GM23248 (cell line): Measurements from ENCODE around the gene MMP15. TPM values are rescaled to one million over a fixed set of nuclear protein-coding genes. Genes with fewer than 3 reads are reported as not detected.

ENCODE experiments used
- DNase-seq: peaks from one replicate; pipeline ENCODE4 v3.0.0-alpha.2; 2015
- H2AFZ ChIP-seq: fragments of 200-600 bp; sonication (generic); 2 replicates; pipeline ENCODE4 v1.6.1; 2016; ENCODE audit warnings: antibody characterized with exemption
- H3F3A ChIP-seq: fragments of 200-600 bp; sonication (generic); 2 replicates; pipeline ENCODE4 v1.6.1; 2016; ENCODE audit warnings: mild to moderate bottlenecking, antibody characterized with exemption, mixed run types; ENCODE audit not compliant: insufficient read depth
- H3K27ac ChIP-seq: fragments of 200-600 bp; sonication (generic); 2 replicates; pipeline ENCODE4 v1.5.1; 2016; ENCODE audit warnings: mild to moderate bottlenecking
- H3K27me3 ChIP-seq: fragments of 200-600 bp; sonication (generic); replicated peaks from 2 replicates; pipeline ENCODE4 v1.6.1; 2016; ENCODE audit warnings: mild to moderate bottlenecking; ENCODE audit not compliant: insufficient read depth
- H3K36me3 ChIP-seq: fragments of 200-600 bp; sonication (generic); 2 replicates; pipeline ENCODE4 v1.6.1; 2016; ENCODE audit warnings: low read depth, mild to moderate bottlenecking
- H3K4me1 ChIP-seq: fragments of 200-600 bp; sonication (generic); 2 replicates; pipeline ENCODE4 v1.6.1; 2016; ENCODE audit warnings: mild to moderate bottlenecking; ENCODE audit not compliant: insufficient read depth
- H3K4me2 ChIP-seq: fragments of 200-600 bp; sonication (generic); one replicate; pipeline ENCODE4 v1.6.1; 2016; ENCODE audit warnings: mild to moderate bottlenecking; ENCODE audit not compliant: unreplicated experiment
- H3K4me3 ChIP-seq: fragments of 200-600 bp; sonication (generic); 2 replicates; pipeline ENCODE4 v1.5.1; 2016; ENCODE audit warnings: mild to moderate bottlenecking
- H3K79me2 ChIP-seq: fragments of 200-600 bp; sonication (generic); 2 replicates; pipeline ENCODE4 v1.6.1; 2016; ENCODE audit warnings: mild to moderate bottlenecking; ENCODE audit not compliant: insufficient read depth
- H3K9ac ChIP-seq: fragments of 200-600 bp; sonication (generic); 2 replicates; pipeline ENCODE4 v1.6.1; 2016; ENCODE audit warnings: mild to moderate bottlenecking
- H3K9me2 ChIP-seq: fragments of 200-600 bp; sonication (generic); 2 replicates; pipeline ENCODE4 v1.6.1; 2016; ENCODE audit warnings: mixed run types, mild to moderate bottlenecking, moderate library complexity; ENCODE audit not compliant: insufficient read depth
- H3K9me3 ChIP-seq: fragments of 200-600 bp; sonication (generic); one replicate; pipeline ENCODE4 v1.6.1; 2017; ENCODE audit warnings: low read depth
- H4K20me1 ChIP-seq: fragments of 200-600 bp; sonication (generic); 2 replicates; pipeline ENCODE4 v1.6.0; 2016; ENCODE audit not compliant: insufficient read depth
- EZH2 ChIP-seq: fragments of 200-600 bp; sonication (generic); IDR thresholded peaks from 2 replicates; pipeline ENCODE4 v1.6.1; 2018; ENCODE audit warnings: antibody characterized with exemption, mild to moderate bottlenecking; ENCODE audit not compliant: insufficient read depth, poor library complexity, severe bottlenecking
- EZH2phosphoT487 ChIP-seq: fragments of 200-600 bp; sonication (generic); IDR thresholded peaks from 2 replicates; pipeline ENCODE4 v1.6.1; 2018; ENCODE audit warnings: antibody characterized with exemption, moderate library complexity, mild to moderate bottlenecking, low read depth; ENCODE audit not compliant: insufficient read depth
- WGBS, 2 experiments: methylation state at CpG; one replicate each; pipeline ENCODE4 v1.1.6; 2015 to 2017; ENCODE audit warnings: low lambda C conversion rate in 2 of 2, low coverage in 1 of 2; ENCODE audit errors: missing lambda C conversion rate in 2 of 2; 5-methylcytosine and 5-hydroxymethylcytosine counted together
- in situ Hi-C: fragments of 300-500 bp; cut with MboI; formaldehyde crosslinking; loops from 2 replicates; pipeline ENCODE4 v1.15.0; 2020
- polyA plus RNA-seq: library from polyadenylated mRNA; unstranded; fragments of >200 nt; fragmentation: Nextera tagmentation; extraction: Ambion mirVana; gene quantifications from 2 replicates; pipeline ENCODE4 v1.2.1, GENCODE V29; 2016
- total RNA-seq: library from RNA; depleted of rRNA; stranded (reverse); fragments of >200 nt; shearing (Covaris generic); gene quantifications from 2 replicates; pipeline ENCODE4 v1.2.3, GENCODE V29; 2014

The MMP15 gene
- total and polyA plus RNA-seq, 2 experiments from 2014 or later, result 0.45 to 1.4 TPM

DNA sequence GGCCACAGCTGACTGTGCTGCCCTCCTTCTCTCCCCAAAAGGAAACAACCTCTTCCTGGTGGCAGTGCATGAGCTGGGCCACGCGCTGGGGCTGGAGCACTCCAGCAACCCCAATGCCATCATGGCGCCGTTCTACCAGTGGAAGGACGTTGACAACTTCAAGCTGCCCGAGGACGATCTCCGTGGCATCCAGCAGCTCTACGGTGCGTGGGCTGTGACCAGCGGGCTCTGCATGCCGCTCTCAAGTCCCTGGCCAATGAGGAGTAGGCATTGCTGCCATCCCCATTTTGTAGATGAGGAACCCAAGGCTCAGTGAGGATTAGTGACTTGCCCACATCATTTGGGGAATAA lies 14.9 kb downstream of the MMP15 start:
- Histone ChIP-seq H3F3A (no peaks in the 10 kb centered on the region), H3K4me1 (no peaks in the 10 kb centered on the region), H3K9ac (no peak overlapping the region), H2AFZ (no peak overlapping the region), H3K4me2 (no peak overlapping the region), H3K27me3 (no peaks in the 10 kb centered on the region), H4K20me1 (no peaks in the 10 kb centered on the region), H3K9me2 (no peaks in the 10 kb centered on the region), H3K9me3 (no peaks in the 10 kb centered on the region), H3K36me3 (no peaks in the 10 kb centered on the region), H3K4me3 (no peak overlapping the region), H3K79me2 (no peaks in the 10 kb centered on the region), H3K27ac (no peak overlapping the region)
- TF ChIP-seq EZH2phosphoT487, result no peak
- no peak for TF ChIP-seq EZH2
- 93 to 94% methylated on average over 12 of the region's 12 CpGs for WGBS, 2 experiments
- in situ Hi-C loops, result no loop called here
- DNase-seq, result no peak

GRCh38 chr16:58040945-58041627 lies 15.5 kb downstream of the MMP15 start:
- Histone ChIP-seq H3K36me3 (no peaks in the 10 kb centered on the region), H3K4me3 (no peak overlapping the region), H3K27me3 (no peaks in the 10 kb centered on the region), H3K9me2 (no peaks in the 10 kb centered on the region), H4K20me1 (no peaks in the 10 kb centered on the region), H3K9ac (no peak overlapping the region), H3K27ac (no peak overlapping the region), H3K79me2 (no peaks in the 10 kb centered on the region), H3K4me2 (no peak overlapping the region), H3K4me1 (no peaks in the 10 kb centered on the region), H3F3A (no peaks in the 10 kb centered on the region), H2AFZ (no peak overlapping the region), H3K9me3 (no peaks in the 10 kb centered on the region)
- in situ Hi-C loops, result no loop called here
- DNase-seq, result no peak
- no peak for TF ChIP-seq EZH2
- no peak for TF ChIP-seq EZH2phosphoT487
- WGBS, 2 experiments, result 65 to 66% methylated on average over 13 to 14 of the region's 14 CpGs

DNA sequence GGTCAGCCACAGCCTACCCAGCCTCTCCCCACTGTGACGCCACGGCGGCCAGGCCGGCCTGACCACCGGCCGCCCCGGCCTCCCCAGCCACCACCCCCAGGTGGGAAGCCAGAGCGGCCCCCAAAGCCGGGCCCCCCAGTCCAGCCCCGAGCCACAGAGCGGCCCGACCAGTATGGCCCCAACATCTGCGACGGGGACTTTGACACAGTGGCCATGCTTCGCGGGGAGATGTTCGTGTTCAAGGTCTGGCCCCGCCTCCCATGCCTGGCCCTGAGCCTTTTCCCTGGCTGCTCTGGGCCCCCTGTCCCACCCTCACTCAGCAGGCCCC lies 16.0 kb downstream of the MMP15 start:
- H3K36me3 ChIP-seq, result no peaks in the 10 kb centered on the region
- WGBS, 2 experiments, result 71 to 89% methylated on average over 3 to 18 of the region's 18 CpGs
- H2AFZ ChIP-seq, result no peak overlapping the region
- H3K9ac ChIP-seq, result no peak overlapping the region
- no peak for DNase-seq
- H3F3A ChIP-seq, result no peaks in the 10 kb centered on the region
- TF ChIP-seq EZH2phosphoT487, result no peak
- TF ChIP-seq EZH2, result no peak
- H3K9me3 ChIP-seq, result no peaks in the 10 kb centered on the region
- H3K9me2 ChIP-seq, result no peaks in the 10 kb centered on the region
- H3K27me3 ChIP-seq, result no peaks in the 10 kb centered on the region
- H3K4me1 ChIP-seq, result no peaks in the 10 kb centered on the region
- H3K79me2 ChIP-seq, result no peaks in the 10 kb centered on the region
- in situ Hi-C loops, result no loop called here
- H3K4me3 ChIP-seq, result no peak overlapping the region
- H3K4me2 ChIP-seq, result no peak overlapping the region
- H4K20me1 ChIP-seq, result no peaks in the 10 kb centered on the region
- H3K27ac ChIP-seq, result no peak overlapping the region

DNA sequence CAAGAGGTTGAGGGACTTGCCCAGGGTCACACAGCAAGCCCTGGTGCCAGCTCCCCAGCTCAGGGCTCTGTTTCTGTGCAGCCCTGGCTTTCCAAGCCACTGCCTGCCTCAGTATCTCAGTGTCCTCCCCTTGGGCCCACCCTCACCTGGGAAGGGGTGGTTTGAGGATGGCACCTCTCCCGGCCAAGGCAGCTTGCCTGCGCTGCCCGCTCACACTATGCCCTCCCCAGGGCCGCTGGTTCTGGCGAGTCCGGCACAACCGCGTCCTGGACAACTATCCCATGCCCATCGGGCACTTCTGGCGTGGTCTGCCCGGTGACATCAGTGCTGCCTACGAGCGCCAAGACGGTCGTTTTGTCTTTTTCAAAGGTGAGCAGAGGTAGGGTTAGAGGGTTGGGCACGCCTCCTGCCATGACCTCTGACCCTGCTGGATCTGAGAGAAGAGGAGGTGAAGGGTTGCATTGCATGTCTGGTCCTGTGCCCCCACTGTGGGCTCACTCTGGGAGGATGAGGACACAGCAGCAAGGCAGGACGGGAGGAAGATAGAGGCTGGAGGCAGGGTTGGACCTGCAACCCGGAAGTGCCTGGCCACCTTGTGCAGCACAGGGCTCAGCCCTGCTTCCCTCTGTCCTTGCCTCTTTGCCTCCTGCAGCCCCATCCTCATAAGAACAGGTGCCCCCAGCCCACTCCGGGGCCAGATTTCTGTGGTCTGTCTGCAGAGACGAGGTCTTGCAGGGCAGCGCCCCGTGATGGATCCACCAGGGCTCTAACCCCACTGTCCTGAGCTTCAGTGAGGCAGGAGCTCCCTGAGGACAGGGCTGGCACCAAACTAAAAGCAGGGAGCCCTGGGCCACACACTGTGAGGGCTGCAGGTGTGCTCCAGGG lies 16.7 kb downstream of the MMP15 start:
- Histone ChIP-seq H3K79me2 (no peaks in the 10 kb centered on the region), H3K36me3 (no peaks in the 10 kb centered on the region), H3F3A (no peaks in the 10 kb centered on the region), H3K27me3 (no peaks in the 10 kb centered on the region), H3K4me1 (no peaks in the 10 kb centered on the region), H3K4me2 (no peak overlapping the region), H3K9me2 (no peaks in the 10 kb centered on the region), H3K9me3 (no peaks in the 10 kb centered on the region), H3K27ac (no peak overlapping the region), H2AFZ (no peak overlapping the region), H3K4me3 (no peak overlapping the region), H3K9ac (no peak overlapping the region), H4K20me1 (no peaks in the 10 kb centered on the region)
- no peak for TF ChIP-seq EZH2phosphoT487
- no peak for TF ChIP-seq EZH2
- in situ Hi-C loops, result no loop called here
- 84 to 85% methylated on average over 22 of the region's 22 CpGs for WGBS, 2 experiments
- DNase-seq, result no peak
